Trophoblast cell (in vitro differentiated cells and primary cell): Measurements from ENCODE around the gene FBXO11.

Source experiments
- DNase-seq, 2 donors: peaks; one replicate each; pipeline ENCODE4 v3.0.0-alpha.2; 2016
- H2AFZ ChIP-seq: 2 replicates; pipeline ENCODE4 v1.6.1; 2013; ENCODE audit warnings: low read length, moderate library complexity, mild to moderate bottlenecking; ENCODE audit not compliant: insufficient read depth, poor library complexity
- H2AK5ac ChIP-seq: 2 replicates; pipeline ENCODE4 v1.6.1; 2013; ENCODE audit warnings: mild to moderate bottlenecking, low read length
- H2BK120ac ChIP-seq: 2 replicates; pipeline ENCODE4 v1.6.1; 2013; ENCODE audit warnings: low read length, mild to moderate bottlenecking, moderate library complexity; ENCODE audit not compliant: insufficient read depth, poor library complexity
- H2BK12ac ChIP-seq: 2 replicates; pipeline ENCODE4 v1.6.1; 2013; ENCODE audit warnings: mild to moderate bottlenecking, low read length, moderate library complexity
- H2BK5ac ChIP-seq: 2 replicates; pipeline ENCODE4 v1.6.1; 2013; ENCODE audit warnings: low read length, low read depth, moderate library complexity, mild to moderate bottlenecking; ENCODE audit not compliant: poor library complexity
- H3K14ac ChIP-seq: 2 replicates; pipeline ENCODE4 v1.6.1; 2013; ENCODE audit warnings: mild to moderate bottlenecking, low read length
- H3K18ac ChIP-seq: 2 replicates; pipeline ENCODE4 v1.6.1; 2013; ENCODE audit warnings: mild to moderate bottlenecking, low read length
- H3K23ac ChIP-seq: 2 replicates; pipeline ENCODE4 v1.6.1; 2013; ENCODE audit warnings: low read length
- H3K27ac ChIP-seq: 2 replicates; pipeline ENCODE4 v1.5.1; 2013; ENCODE audit warnings: low read depth, mild to moderate bottlenecking, inconsistent platforms, low read length, moderate library complexity
- H3K27me3 ChIP-seq: 2 replicates; pipeline ENCODE4 v1.6.1; 2013; ENCODE audit warnings: inconsistent platforms, mild to moderate bottlenecking, low read length, moderate library complexity; ENCODE audit not compliant: insufficient read depth
- H3K36me3 ChIP-seq, 2 experiments: 1 replicate in 1 of 2; 2 replicates in 1 of 2; pipeline ENCODE4 v1.6.1; 2013; ENCODE audit warnings: low read length in 2 of 2, mild to moderate bottlenecking in 2 of 2, moderate library complexity in 1 of 2; ENCODE audit not compliant: insufficient read depth in 2 of 2, control insufficient read depth in 1 of 2
- H3K4ac ChIP-seq: 2 replicates; pipeline ENCODE4 v1.6.1; 2013; ENCODE audit warnings: low read depth, mild to moderate bottlenecking, low read length, moderate library complexity
- H3K4me1 ChIP-seq, 2 experiments: 1 replicate in 1 of 2; 2 replicates in 1 of 2; pipeline ENCODE4 v1.6.1; 2013; ENCODE audit warnings: low read length in 2 of 2, mild to moderate bottlenecking in 2 of 2, moderate library complexity in 1 of 2; ENCODE audit not compliant: insufficient read depth in 2 of 2, control insufficient read depth in 1 of 2
- H3K4me2 ChIP-seq: 2 replicates; pipeline ENCODE4 v1.6.1; 2013; ENCODE audit warnings: inconsistent platforms, mild to moderate bottlenecking, low read length, moderate library complexity
- H3K4me3 ChIP-seq: 2 replicates; pipeline ENCODE4 v1.5.1; 2013; ENCODE audit warnings: mild to moderate bottlenecking, low read depth, low read length, inconsistent platforms
- H3K79me1 ChIP-seq: one replicate; pipeline ENCODE4 v1.6.1; 2013; ENCODE audit warnings: low read length
- H3K79me2 ChIP-seq: 2 replicates; pipeline ENCODE4 v1.6.1; 2013; ENCODE audit warnings: low read length, mild to moderate bottlenecking; ENCODE audit not compliant: control insufficient read depth, insufficient read depth, poor library complexity
- H3K9ac ChIP-seq: 2 replicates; pipeline ENCODE4 v1.6.1; 2013; ENCODE audit warnings: mild to moderate bottlenecking, low read length
- H3K9me3 ChIP-seq: 2 replicates; pipeline ENCODE4 v1.6.1; 2013; ENCODE audit warnings: low read depth, mild to moderate bottlenecking, control low read depth, inconsistent platforms, low read length; ENCODE audit not compliant: insufficient read depth
- H4K12ac ChIP-seq: 2 replicates; pipeline ENCODE4 v1.6.1; 2013; ENCODE audit warnings: low read depth, mild to moderate bottlenecking, low read length, moderate library complexity
- H4K8ac ChIP-seq: 2 replicates; pipeline ENCODE4 v1.6.1; 2013; ENCODE audit warnings: low read depth, mild to moderate bottlenecking, low read length, moderate library complexity
- H4K91ac ChIP-seq: one replicate; pipeline ENCODE4 v1.6.1; 2013; ENCODE audit warnings: low read depth, mild to moderate bottlenecking, low read length, moderate library complexity
- WGBS: extraction: QIAGEN DNeasy Blood & Tissue Kit; methylation state at CpG from one replicate; pipeline ENCODE4 v1.1.7; 2013; ENCODE audit warnings: missing lambda C conversion rate; ENCODE audit not compliant: insufficient read length, insufficient coverage; ENCODE audit errors: extremely low coverage; 5-methylcytosine and 5-hydroxymethylcytosine counted together

Gene FBXO11

DNA sequence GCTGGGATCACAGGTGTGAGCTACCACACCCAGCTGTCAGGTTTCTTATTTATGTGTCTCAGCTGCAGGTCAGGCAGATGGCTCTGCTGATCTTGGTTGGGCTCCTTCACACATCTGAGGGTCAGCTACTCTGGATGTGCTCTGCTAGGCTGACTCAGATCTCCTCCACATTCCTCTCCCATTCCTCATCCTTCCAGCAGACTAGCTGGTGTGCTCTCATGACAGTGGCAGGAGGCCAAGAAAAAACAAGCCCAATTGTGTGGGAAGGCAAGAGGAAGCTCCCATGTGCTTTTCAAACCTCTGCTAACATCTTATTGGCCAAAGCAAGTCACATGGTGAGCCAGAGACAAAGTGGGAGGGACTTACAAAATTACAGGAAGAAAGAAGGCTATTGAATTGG lies 135.1 kb downstream of the FBXO11 start:
- H4K12ac ChIP-seq = no peak overlapping the region
- no peak overlapping the region for H3K18ac ChIP-seq
- peak; percentile 77 to 88 for DNase-seq
- no peaks in the 10 kb centered on the region for H3K36me3 ChIP-seq
- H4K91ac ChIP-seq = no peak overlapping the region
- no peak overlapping the region for H3K23ac ChIP-seq
- H3K9ac ChIP-seq = no peak overlapping the region
- H2AFZ ChIP-seq = no peak overlapping the region
- H3K4me3 ChIP-seq = no peak overlapping the region
- H3K9me3 ChIP-seq = peaks cover 2% of the 10 kb centered on the region
- H3K4me2 ChIP-seq = no peak overlapping the region
- H3K4ac ChIP-seq = no peak overlapping the region
- H3K27me3 ChIP-seq = no peaks in the 10 kb centered on the region
- peaks cover 2% of the 10 kb centered on the region for H3K79me1 ChIP-seq
- H3K27ac ChIP-seq = no peak overlapping the region
- no peak overlapping the region for H2BK120ac ChIP-seq
- peaks cover 0 to under 1% of the 10 kb centered on the region in 2 experiments for H3K4me1 ChIP-seq
- no peaks in the 10 kb centered on the region for H3K79me2 ChIP-seq
- no peak overlapping the region for H2BK5ac ChIP-seq
- no peak overlapping the region for H2BK12ac ChIP-seq
- H2AK5ac ChIP-seq = no peak overlapping the region
- no peak overlapping the region for H4K8ac ChIP-seq
- H3K14ac ChIP-seq = no peak overlapping the region

DNA sequence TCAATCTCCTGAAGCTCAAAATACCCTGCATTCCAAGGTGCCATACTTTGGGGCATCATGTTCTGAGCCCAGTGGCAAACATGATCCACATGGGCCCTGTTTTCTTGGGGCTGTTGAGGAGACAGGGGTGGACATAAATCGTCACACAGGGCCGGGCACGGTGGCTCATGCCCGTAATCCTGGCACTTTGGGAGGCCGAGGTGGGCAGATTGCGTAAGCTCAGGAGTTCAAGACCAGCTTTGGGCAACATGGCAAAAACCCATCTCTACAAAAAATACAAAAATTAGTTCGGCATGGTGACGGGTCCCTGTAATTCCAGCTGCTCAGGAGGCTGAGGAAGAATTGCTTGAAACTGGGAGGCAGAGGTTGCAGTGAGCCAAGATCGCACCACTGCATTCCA lies 137.0 kb downstream of the FBXO11 start:
- H2BK12ac ChIP-seq = no peak overlapping the region
- no peaks in the 10 kb centered on the region for H3K27me3 ChIP-seq
- no CpG with 5 or more reads among the region's 9 CpGs for WGBS
- H3K4ac ChIP-seq = no peak overlapping the region
- H3K9ac ChIP-seq = no peak overlapping the region
- no peak overlapping the region for H2BK120ac ChIP-seq
- H3K36me3 ChIP-seq = no peaks in the 10 kb centered on the region
- no peak overlapping the region for H3K27ac ChIP-seq
- no peaks in the 10 kb centered on the region for H3K4me1 ChIP-seq
- no peak overlapping the region for H2BK5ac ChIP-seq
- no peak overlapping the region for H4K91ac ChIP-seq
- H3K23ac ChIP-seq = no peak overlapping the region
- H4K8ac ChIP-seq = no peak overlapping the region
- no peak overlapping the region for H4K12ac ChIP-seq
- H3K14ac ChIP-seq = no peak overlapping the region
- no peak overlapping the region for H3K18ac ChIP-seq
- H3K79me2 ChIP-seq = no peaks in the 10 kb centered on the region
- no peak overlapping the region for H2AK5ac ChIP-seq
- peaks cover 2% of the 10 kb centered on the region for H3K79me1 ChIP-seq
- peaks cover 2% of the 10 kb centered on the region for H3K9me3 ChIP-seq
- H2AFZ ChIP-seq = no peak overlapping the region
- H3K4me2 ChIP-seq = no peak overlapping the region
- no peak overlapping the region for H3K4me3 ChIP-seq
- no peak for DNase-seq

DNA sequence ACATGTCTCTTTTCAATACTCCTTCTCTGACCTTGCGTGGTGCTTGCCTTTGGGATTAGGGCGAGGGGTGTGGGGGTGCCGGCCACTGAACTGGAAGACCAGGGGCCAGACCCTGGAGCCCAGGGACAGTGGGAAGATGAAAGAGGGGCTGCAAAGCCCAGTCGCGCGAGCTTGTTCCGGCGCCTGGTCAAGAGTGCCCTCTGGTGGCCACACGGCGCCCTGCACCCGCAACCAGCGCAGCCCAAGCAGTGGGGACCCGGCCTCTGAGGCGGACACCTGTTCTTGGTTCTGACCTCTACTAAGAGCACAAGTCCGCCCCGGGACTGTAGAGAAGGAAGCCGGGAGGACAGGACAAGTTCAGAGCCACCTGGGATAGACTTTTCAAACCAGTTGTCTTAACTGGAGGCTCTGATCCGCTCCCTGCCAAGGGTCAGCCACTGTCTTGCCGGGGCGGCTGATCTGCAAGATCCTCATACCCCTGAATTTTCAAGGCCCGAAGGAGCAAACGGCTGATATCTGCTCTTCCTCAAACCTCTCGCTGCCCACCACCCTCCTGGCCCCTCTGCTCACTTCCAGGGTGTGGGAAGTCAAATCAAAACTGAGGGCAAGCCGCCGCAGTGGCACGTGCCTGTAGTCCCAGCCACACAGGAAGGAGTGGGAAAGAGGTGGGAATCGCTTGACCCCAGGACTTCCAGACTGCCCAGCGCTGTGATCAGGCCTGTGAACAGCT lies 138.3 kb downstream of the FBXO11 start:
- H3K79me2 ChIP-seq = no peaks in the 10 kb centered on the region
- peak overlapping the region; percentile 59 for H3K4ac ChIP-seq
- peak overlapping the region; percentile 42 for H2AFZ ChIP-seq
- H3K23ac ChIP-seq = no peak overlapping the region
- H3K14ac ChIP-seq = no peak overlapping the region
- H3K9ac ChIP-seq = no peak overlapping the region
- H3K79me1 ChIP-seq = peaks cover 2% of the 10 kb centered on the region
- H4K8ac ChIP-seq = no peak overlapping the region
- H3K4me1 ChIP-seq = peaks cover 0 to 2% of the 10 kb centered on the region in 2 experiments
- no peak overlapping the region for H3K4me2 ChIP-seq
- no peaks in the 10 kb centered on the region for H3K27me3 ChIP-seq
- H2BK120ac ChIP-seq = peak overlapping the region; percentile 36
- no CpG with 5 or more reads among the region's 28 CpGs for WGBS
- H3K4me3 ChIP-seq = no peak overlapping the region
- peaks cover 2% of the 10 kb centered on the region for H3K9me3 ChIP-seq
- H3K27ac ChIP-seq = no peak overlapping the region
- H3K18ac ChIP-seq = no peak overlapping the region
- no peak overlapping the region for H2BK5ac ChIP-seq
- no peak overlapping the region for H4K12ac ChIP-seq
- H2AK5ac ChIP-seq = peak overlapping the region; percentile 60
- H2BK12ac ChIP-seq = peak overlapping the region; percentile 95
- DNase-seq = peak; percentile 48 to 76
- no peaks in the 10 kb centered on the region for H3K36me3 ChIP-seq
- peak overlapping the region; percentile 38 for H4K91ac ChIP-seq

DNA sequence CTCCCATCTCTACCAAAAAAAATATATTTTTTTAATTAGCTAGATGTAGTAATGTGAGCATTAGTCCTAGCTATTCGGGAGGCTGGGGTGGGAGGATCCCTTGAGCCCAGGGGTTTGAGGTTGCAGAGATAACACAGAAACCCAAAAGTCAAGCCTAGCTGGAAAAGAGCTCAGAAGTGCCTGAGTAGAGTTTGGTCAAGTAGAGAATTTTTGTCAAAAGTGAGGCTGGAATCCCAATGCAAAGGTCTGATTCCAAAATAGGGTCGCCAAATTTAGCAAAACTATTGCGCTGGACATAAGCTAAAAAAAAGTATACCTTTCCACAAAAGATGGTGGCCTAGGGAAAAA lies 138.8 kb downstream of the FBXO11 start:
- no peak overlapping the region for H4K8ac ChIP-seq
- no peaks in the 10 kb centered on the region for H3K79me2 ChIP-seq
- no peak overlapping the region for H3K4me3 ChIP-seq
- peak in 1 of 2 donors; percentile 35 for DNase-seq
- H3K9me3 ChIP-seq = peaks cover 2% of the 10 kb centered on the region
- H3K14ac ChIP-seq = no peak overlapping the region
- no peak overlapping the region for H3K23ac ChIP-seq
- no peak overlapping the region for H2AK5ac ChIP-seq
- H2BK5ac ChIP-seq = peak overlapping the region; percentile 23
- no peak overlapping the region for H4K12ac ChIP-seq
- H3K27me3 ChIP-seq = no peaks in the 10 kb centered on the region
- no CpG with 5 or more reads among the region's 3 CpGs for WGBS
- no peak overlapping the region for H3K18ac ChIP-seq
- H3K4me1 ChIP-seq = peaks cover 0 to 2% of the 10 kb centered on the region in 2 experiments
- no peaks in the 10 kb centered on the region for H3K36me3 ChIP-seq
- no peak overlapping the region for H4K91ac ChIP-seq
- no peak overlapping the region for H2BK12ac ChIP-seq
- no peak overlapping the region for H3K4ac ChIP-seq
- no peak overlapping the region for H3K9ac ChIP-seq
- H3K4me2 ChIP-seq = no peak overlapping the region
- no peak overlapping the region for H2AFZ ChIP-seq
- H2BK120ac ChIP-seq = no peak overlapping the region
- no peak overlapping the region for H3K27ac ChIP-seq
- H3K79me1 ChIP-seq = peaks cover 2% of the 10 kb centered on the region
